PC-3 (cell line): ENCODE results near the gene RAB30. TPM values are rescaled to one million over a fixed set of nuclear protein-coding genes. Genes with fewer than 3 reads are reported as not detected.

Source experiments
- ATAC-seq: fragments of 200-7000 bp; cut with Tn5 transposase; 2 replicates; pipeline ENCODE4 v1.9.1; 2020; ENCODE audit warnings: mild to moderate bottlenecking, moderate library complexity
- BruUV-seq: library from RNA; stranded (reverse); fragments of 400-500 nt; replicated peaks from 2 replicates; lab custom pipeline; 2021; lab: Mats Ljungman, UMichigan
- CTCF ChIA-PET: fragments of 300-600 bp; sonication (Branson Sonifier 250); formaldehyde crosslinking; loops from one replicate; lab custom pipeline; 2022; ENCODE audit warnings: antibody characterized with exemption; lab: Charles Lee
- POLR2A ChIA-PET: fragments of 300-600 bp; sonication (Branson Sonifier 250); formaldehyde crosslinking; loops from one replicate; lab custom pipeline; 2022; ENCODE audit warnings: antibody characterized with exemption; ENCODE audit not compliant: unreplicated experiment; lab: Charles Lee
- DNase-seq: peaks from one replicate; pipeline ENCODE4 v3.0.0-alpha.2; 2015
- H2AFZ ChIP-seq: fragments of 300-600 bp; sonication (generic); 2 replicates; pipeline ENCODE4 v1.6.0; 2016; ENCODE audit warnings: antibody characterized with exemption, low read length
- H3F3A ChIP-seq: fragments of 300-600 bp; sonication (generic); one replicate; pipeline ENCODE4 v1.6.0; 2017; ENCODE audit warnings: antibody characterized with exemption, low read length, control low read depth, mild to moderate bottlenecking; ENCODE audit not compliant: unreplicated experiment
- H3K27ac ChIP-seq: fragments of 300-600 bp; sonication (generic); 2 replicates; pipeline ENCODE4 v1.5.1; 2016; ENCODE audit warnings: mild to moderate bottlenecking, low read length
- H3K27me3 ChIP-seq: fragments of 300-600 bp; sonication (generic); 2 replicates; pipeline ENCODE4 v1.6.1; 2016; ENCODE audit warnings: low read length, mixed read lengths
- H3K36me3 ChIP-seq: fragments of 300-600 bp; sonication (generic); 2 replicates; pipeline ENCODE4 v1.6.1; 2016; ENCODE audit warnings: low read depth, mixed run types, low read length, mixed read lengths
- H3K4me1 ChIP-seq: fragments of 300-600 bp; sonication (generic); 2 replicates; pipeline ENCODE4 v1.5.1; 2016; ENCODE audit warnings: low read length; ENCODE audit not compliant: insufficient read depth
- H3K4me2 ChIP-seq: fragments of 300-600 bp; sonication (generic); 2 replicates; pipeline ENCODE4 v1.6.0; 2016; ENCODE audit warnings: low read length
- H3K4me3 ChIP-seq: fragments of 300-600 bp; sonication (generic); 2 replicates; pipeline ENCODE4 v1.5.1; 2016; ENCODE audit warnings: mild to moderate bottlenecking, low read length, mixed read lengths
- H3K79me2 ChIP-seq: fragments of 300-600 bp; sonication (generic); 2 replicates; pipeline ENCODE4 v1.6.1; 2017; ENCODE audit warnings: low read length, mixed read lengths
- H3K9ac ChIP-seq: fragments of 300-600 bp; sonication (generic); 2 replicates; pipeline ENCODE4 v1.6.0; 2016; ENCODE audit warnings: mild to moderate bottlenecking, low read length
- H3K9me2 ChIP-seq: fragments of 300-600 bp; sonication (generic); replicated peaks from 2 replicates; pipeline ENCODE4 v1.6.1; 2016; ENCODE audit warnings: mixed run types, low read length, mixed read lengths
- H3K9me3 ChIP-seq: fragments of 300-600 bp; sonication (generic); 2 replicates; pipeline ENCODE4 v1.6.1; 2016; ENCODE audit warnings: low read length, mixed read lengths
- H4K20me1 ChIP-seq: fragments of 300-600 bp; sonication (generic); 2 replicates; pipeline ENCODE4 v1.6.1; 2016; ENCODE audit warnings: low read length, mixed read lengths
- CTCF ChIP-seq: fragments of 300-600 bp; sonication (generic); conservative IDR thresholded peaks from 2 replicates; pipeline ENCODE4 v1.5.1; 2017; ENCODE audit warnings: antibody characterized with exemption, low read depth, mild to moderate bottlenecking, low read length
- EZH2 ChIP-seq: fragments of 300-600 bp; sonication (generic); IDR thresholded peaks from one replicate; pipeline ENCODE4 v1.6.1; 2017; ENCODE audit warnings: antibody characterized with exemption, mild to moderate bottlenecking, low read length; ENCODE audit not compliant: unreplicated experiment
- EZH2phosphoT487 ChIP-seq: fragments of 300-600 bp; sonication (generic); IDR thresholded peaks from 2 replicates; pipeline ENCODE4 v1.6.1; 2018; ENCODE audit warnings: mild to moderate bottlenecking, antibody characterized with exemption, low read length, borderline replicate concordance
- intact Hi-C: fragments of 100-400 bp; cut with micrococcal nuclease; formaldehyde crosslinking; loops from 2 replicates; pipeline ENCODE4 v1.9.0; 2023
- total RNA-seq: library from RNA; depleted of rRNA; stranded (reverse); fragments of >200 nt; gene quantifications from 2 replicates; pipeline ENCODE4 v1.2.3, GENCODE V29; 2014

RAB30 gene
- total RNA-seq, 1 experiment from 2014 or later, result 6.6 TPM

GRCh38 chr11:83068568-83068967, 3.1 kb downstream of the RAB30 start:
- BruUV-seq, result no TSS peak
- ATAC-seq (no peak), DNase-seq (no peak)
- Histone ChIP-seq H3K4me3 (no peak overlapping the region), H3K36me3 (no peaks in the 10 kb centered on the region; the same call in 1 of the 2 replicates), H3K27me3 (no peaks in the 10 kb centered on the region), H3K9me2 (no peaks in the 10 kb centered on the region), H3K9ac (no peak overlapping the region), H2AFZ (no peak overlapping the region), H3K4me1 (peaks cover 33% of the 10 kb centered on the region), H3K9me3 (no peaks in the 10 kb centered on the region), H3K79me2 (peaks cover 80% of the 10 kb centered on the region), H3F3A (no peaks in the 10 kb centered on the region), H3K4me2 (no peak overlapping the region), H4K20me1 (no peaks in the 10 kb centered on the region), H3K27ac (no peak overlapping the region)
- no peak for TF ChIP-seq EZH2phosphoT487
- ChIA-PET POLR2A (interaction anchor here (0.6 kb wide), 1 partner anchor 88 kb away, joined by 3 read pairs; the partner anchor contains the start of gene PCF11), CTCF (no interaction called here)
- intact Hi-C loops, result no loop called here

DNA sequence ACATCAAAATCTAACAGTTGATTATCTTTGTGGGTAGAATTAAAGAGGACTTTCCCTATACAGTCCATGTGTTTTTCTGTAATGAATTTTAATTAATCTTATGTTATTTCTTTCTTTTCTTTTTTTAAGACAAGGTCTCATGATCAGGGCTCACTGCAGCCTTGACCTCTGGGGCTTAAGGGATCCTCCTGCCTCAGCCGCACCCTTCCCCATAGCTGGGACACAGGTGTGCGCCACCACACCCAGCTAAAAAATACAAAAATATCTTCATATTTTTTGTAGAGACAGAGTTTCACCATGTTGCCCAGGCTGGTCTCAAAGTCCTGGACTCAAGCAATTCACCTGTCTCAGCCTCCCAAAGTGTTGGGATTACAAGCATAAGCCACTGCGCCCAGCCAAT, 7.7 kb downstream of the RAB30 start:
- peaks cover 17% of the 10 kb centered on the region for H3K4me1 ChIP-seq
- peaks cover 61% of the 10 kb centered on the region for H3K79me2 ChIP-seq
- ATAC-seq (no peak), DNase-seq (no peak)
- H3F3A ChIP-seq, result no peaks in the 10 kb centered on the region
- no peaks in the 10 kb centered on the region for H3K27me3 ChIP-seq
- BruUV-seq, result no TSS peak
- H3K27ac ChIP-seq, result no peak overlapping the region
- H3K9me2 ChIP-seq, result no peaks in the 10 kb centered on the region
- ChIA-PET CTCF (no interaction called here), POLR2A (no interaction called here)
- intact Hi-C loops, result no loop called here
- TF ChIP-seq EZH2phosphoT487, result no peak
- TF ChIP-seq CTCF, result no peak
- TF ChIP-seq EZH2, result no peak
- H3K9me3 ChIP-seq, result no peaks in the 10 kb centered on the region
- no peak overlapping the region for H3K9ac ChIP-seq
- H3K36me3 ChIP-seq, result no peaks in the 10 kb centered on the region
- H2AFZ ChIP-seq, result no peak overlapping the region
- H3K4me2 ChIP-seq, result no peak overlapping the region
- H4K20me1 ChIP-seq, result no peaks in the 10 kb centered on the region
- no peak overlapping the region for H3K4me3 ChIP-seq

GRCh38 chr11:83063073-83063754, 8.5 kb downstream of the RAB30 start:
- intact Hi-C loops, result no loop called here
- H4K20me1 ChIP-seq, result no peaks in the 10 kb centered on the region
- H3K9me3 ChIP-seq, result no peaks in the 10 kb centered on the region
- H3K4me1 ChIP-seq, result peaks cover 11% of the 10 kb centered on the region
- no peak overlapping the region for H3K27ac ChIP-seq
- DNase-seq (peak; percentile 36), ATAC-seq (peak; percentile 87)
- H3K4me3 ChIP-seq, result no peak overlapping the region
- BruUV-seq, result no TSS peak
- no peaks in the 10 kb centered on the region for H3K9me2 ChIP-seq
- peak overlapping the region; percentile 36 for H3K4me2 ChIP-seq
- H3K79me2 ChIP-seq, result peaks cover 53% of the 10 kb centered on the region
- H2AFZ ChIP-seq, result no peak overlapping the region
- no peaks in the 10 kb centered on the region for H3K36me3 ChIP-seq
- POLR2A ChIA-PET, result no interaction called here
- CTCF ChIA-PET, result no interaction called here
- TF ChIP-seq EZH2 (no peak), EZH2phosphoT487 (no peak), CTCF (no peak)
- H3F3A ChIP-seq, result no peaks in the 10 kb centered on the region
- no peak overlapping the region for H3K9ac ChIP-seq
- H3K27me3 ChIP-seq, result no peaks in the 10 kb centered on the region
